Anterior cingulate cortex (tissue), 58 donors: Measurements from ENCODE around the gene PTPRN2.
"Not testable (repeated sequence)": the region's sequence is repeated elsewhere in the genome, so short reads cannot be mapped to it uniquely, and the experiment has no call there.

ENCODE experiments used
- DNase-seq, 58 donors: peaks; one replicate each; lab custom pipeline; 2025; lab: John Stamatoyannopoulos, UW

PTPRN2 gene

GRCh38 chr7:157679607-157680006 is 908.0 kb downstream of the PTPRN2 start:
- no peak for DNase-seq

GRCh38 chr7:157678501-157678900 is 909.1 kb downstream of the PTPRN2 start:
- DNase-seq = no peak

- DNase-seq = no peak
Measured at GRCh38 chr7:157676456-157677255, 911.0 kb downstream of the PTPRN2 start.

GRCh38 chr7:157676001-157676400 is 911.6 kb downstream of the PTPRN2 start:
- no peak for DNase-seq

GRCh38 chr7:157675427-157675927 is 912.1 kb downstream of the PTPRN2 start:
- no peak for DNase-seq

GRCh38 chr7:157674715-157675426 is 912.8 kb downstream of the PTPRN2 start:
- no peak for DNase-seq

GRCh38 chr7:157674027-157674714 is 913.5 kb downstream of the PTPRN2 start:
- DNase-seq = no peak

- DNase-seq = no peak
Measured at GRCh38 chr7:157673573-157673972, 914.0 kb downstream of the PTPRN2 start.

- no peak for DNase-seq
Measured at GRCh38 chr7:157671358-157672255, 916.0 kb downstream of the PTPRN2 start.

- DNase-seq = no peak
Measured at GRCh38 chr7:157670490-157671357, 916.9 kb downstream of the PTPRN2 start.

- DNase-seq = no peak
Measured at GRCh38 chr7:157669768-157670351, 917.8 kb downstream of the PTPRN2 start.

GRCh38 chr7:157668884-157669767 is 918.5 kb downstream of the PTPRN2 start:
- DNase-seq = no peak

GRCh38 chr7:157668221-157668883 is 919.3 kb downstream of the PTPRN2 start:
- DNase-seq = no peak

- DNase-seq = no peak
Measured at GRCh38 chr7:157667731-157668130, 919.9 kb downstream of the PTPRN2 start.

GRCh38 chr7:157667261-157667660 is 920.4 kb downstream of the PTPRN2 start:
- no peak for DNase-seq

- DNase-seq = no peak
Measured at GRCh38 chr7:157666530-157667040, 921.0 kb downstream of the PTPRN2 start.

- DNase-seq = not testable (repeated sequence)
Measured at GRCh38 chr7:157665634-157665988, 922.0 kb downstream of the PTPRN2 start.
